Stimulated activated CD8-positive, alpha-beta memory T cell treated with anti-CD3 and anti-CD28 coated beads, Interleukin-12 subunit alpha, Interleukin-12 subunit beta, amount 100 ng/mL, for 1 hour (primary cell): ENCODE results near the gene ZSCAN21.

ENCODE experiments used
- DNase-seq: peaks from one replicate; pipeline ENCODE4 v3.0.0-alpha.2; 2020; ENCODE audit warnings: low read depth

Gene ZSCAN21

GRCh38 chr7:100100420-100101015 is 50.9 kb downstream of the ZSCAN21 start:
- peak; percentile 70 for DNase-seq

GRCh38 chr7:100101016-100101862 is 51.7 kb downstream of the ZSCAN21 start, which contains the start of the genes AP4M1 and MCM7:
Gene AP4M1 (plus strand): TSS chr7:100101643. CDS start chr7:100101715, 72 bp downstream.
Gene MCM7 (minus strand): TSS chr7:100101397. CDS start chr7:100101294, 103 bp downstream.
- peak; percentile 94 for DNase-seq

- no peak for DNase-seq
Observed at GRCh38 chr7:100102950-100103840, 53.6 kb downstream of the ZSCAN21 start.

- DNase-seq = no peak
Observed at GRCh38 chr7:100105534-100105933, 56.0 kb downstream of the ZSCAN21 start.

GRCh38 chr7:100106633-100107032 is 57.1 kb downstream of the ZSCAN21 start:
- no peak for DNase-seq

GRCh38 chr7:100107125-100107737 is 57.7 kb downstream of the ZSCAN21 start:
- no peak for DNase-seq

GRCh38 chr7:100107890-100108289 is 58.3 kb downstream of the ZSCAN21 start:
- DNase-seq = no peak

GRCh38 chr7:100109521-100110163 is 60.1 kb downstream of the ZSCAN21 start:
- no peak for DNase-seq

- no peak for DNase-seq
Observed at GRCh38 chr7:100111156-100111555, 61.6 kb downstream of the ZSCAN21 start.

GRCh38 chr7:100111914-100112313 is 62.3 kb downstream of the ZSCAN21 start:
- no peak for DNase-seq
